ENCODE data around the gene INTS1. TPM values are rescaled to one million over a fixed set of nuclear protein-coding genes. Genes with fewer than 3 reads are reported as not detected.

The INTS1 gene
- total and polyA plus RNA-seq, 7 donors, result 16.2 to 78.3 (median 22.9) TPM

DNA sequence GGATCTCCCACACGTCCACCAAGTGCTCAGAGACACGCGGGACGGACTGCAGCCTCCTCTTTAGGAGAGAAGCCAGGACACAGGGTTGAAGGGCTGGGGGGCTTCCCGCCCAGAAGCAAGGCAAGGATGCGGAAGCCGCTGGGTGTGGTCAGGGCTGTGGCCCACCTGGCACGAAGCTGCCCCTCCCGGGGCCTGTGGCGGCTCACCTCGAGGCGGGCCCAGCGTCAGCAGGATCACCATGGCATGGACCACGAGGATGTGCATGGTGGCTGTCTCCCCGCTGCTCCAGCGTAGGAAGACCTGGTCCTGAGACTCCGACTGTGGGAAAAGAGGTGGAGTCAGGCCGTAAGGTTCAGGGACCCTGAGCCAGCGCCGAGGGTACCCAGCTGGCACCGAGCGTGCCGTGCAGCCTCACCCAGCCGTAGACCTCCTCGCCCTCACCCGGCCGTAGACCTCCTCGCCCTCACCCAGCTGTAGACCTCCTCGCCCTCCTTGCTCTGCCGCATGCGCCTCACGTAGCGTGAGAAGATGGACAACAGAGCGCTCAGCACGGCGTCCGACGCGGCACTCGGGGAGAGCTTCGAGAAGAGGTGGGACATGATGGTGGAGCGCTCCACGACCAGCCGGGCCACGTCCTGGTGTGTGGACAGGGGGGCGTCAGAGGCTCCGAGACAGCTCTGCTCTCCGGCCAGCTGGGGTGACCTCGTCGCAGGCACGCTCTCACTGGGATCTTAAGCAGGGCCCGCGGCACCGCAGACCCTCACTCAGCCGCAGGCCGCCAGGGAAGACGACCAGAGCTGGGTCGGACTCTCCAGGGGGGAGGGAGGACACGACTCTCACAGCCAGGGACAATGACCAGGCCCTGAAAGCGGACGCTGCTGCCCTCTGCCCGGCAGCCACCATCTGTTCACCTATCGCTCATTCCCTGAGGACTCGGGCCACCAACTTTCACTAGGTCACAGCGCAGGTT, 20.4 kb downstream of the INTS1 start:
- WGBS, 2 donors, result 94 to 95% methylated on average over 65 of the region's 65 CpGs
- Histone ChIP-seq H3K9me3 (no peaks in the 10 kb centered on the region), H3K27me3 (no peaks in the 10 kb centered on the region), H3K27ac (no peak overlapping the region), H3K4me3 (no peak overlapping the region), H3K36me3 (peaks cover 42 to 100% (median 73%) of the 10 kb centered on the region in 4 donors), H3K4me1 (no peaks in the 10 kb centered on the region)
- TF ChIP-seq POLR2A (IDR thresholded peaks at IDR 0.05), result no peak
- TF ChIP-seq POLR2AphosphoS5 (IDR thresholded peaks at IDR 0.05), result no peak
- no peak for TF ChIP-seq EP300 (IDR thresholded peaks at IDR 0.05)
- TF ChIP-seq, protein P1, sequence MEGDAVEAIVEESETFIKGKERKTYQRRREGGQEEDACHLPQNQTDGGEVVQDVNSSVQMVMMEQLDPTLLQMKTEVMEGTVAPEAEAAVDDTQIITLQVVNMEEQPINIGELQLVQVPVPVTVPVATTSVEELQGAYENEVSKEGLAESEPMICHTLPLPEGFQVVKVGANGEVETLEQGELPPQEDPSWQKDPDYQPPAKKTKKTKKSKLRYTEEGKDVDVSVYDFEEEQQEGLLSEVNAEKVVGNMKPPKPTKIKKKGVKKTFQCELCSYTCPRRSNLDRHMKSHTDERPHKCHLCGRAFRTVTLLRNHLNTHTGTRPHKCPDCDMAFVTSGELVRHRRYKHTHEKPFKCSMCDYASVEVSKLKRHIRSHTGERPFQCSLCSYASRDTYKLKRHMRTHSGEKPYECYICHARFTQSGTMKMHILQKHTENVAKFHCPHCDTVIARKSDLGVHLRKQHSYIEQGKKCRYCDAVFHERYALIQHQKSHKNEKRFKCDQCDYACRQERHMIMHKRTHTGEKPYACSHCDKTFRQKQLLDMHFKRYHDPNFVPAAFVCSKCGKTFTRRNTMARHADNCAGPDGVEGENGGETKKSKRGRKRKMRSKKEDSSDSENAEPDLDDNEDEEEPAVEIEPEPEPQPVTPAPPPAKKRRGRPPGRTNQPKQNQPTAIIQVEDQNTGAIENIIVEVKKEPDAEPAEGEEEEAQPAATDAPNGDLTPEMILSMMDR (IDR thresholded peaks at IDR 0.05), result no peak
- DNase-seq, result no peak
- intact Hi-C loops (cut with DNase I), result no loop called here

GRCh38 chr7:1483079-1483478, 21.1 kb downstream of the INTS1 start:
- intact Hi-C loops (cut with DNase I), result no loop called here

GRCh38 chr7:1481300-1481699, 22.9 kb downstream of the INTS1 start:
- no peak overlapping the region for H3K27ac ChIP-seq
- 92 to 94% methylated on average over 20 of the region's 20 CpGs for WGBS, 2 donors
- peaks cover 23 to 100% (median 68%) of the 10 kb centered on the region in 4 donors for H3K36me3 ChIP-seq
- intact Hi-C loops (cut with DNase I), result no loop called here
- H3K27me3 ChIP-seq, result no peaks in the 10 kb centered on the region
- no peak for DNase-seq
- H3K4me3 ChIP-seq, result no peak overlapping the region
- H3K4me1 ChIP-seq, result no peaks in the 10 kb centered on the region
- TF ChIP-seq POLR2AphosphoS5 (IDR thresholded peaks at IDR 0.05) (no peak), POLR2A (IDR thresholded peaks at IDR 0.05) (no peak), EP300 (IDR thresholded peaks at IDR 0.05) (no peak)
- TF ChIP-seq, protein P1 (IDR thresholded peaks at IDR 0.05), result no peak
- no peaks in the 10 kb centered on the region for H3K9me3 ChIP-seq

More at GRCh38 chr7:1483079-1483478, 21.1 kb downstream of the INTS1 start:
- Histone ChIP-seq H3K27me3 (no peaks in the 10 kb centered on the region), H3K36me3 (peaks cover 34 to 100% (median 77%) of the 10 kb centered on the region in 4 donors), H3K4me1 (no peaks in the 10 kb centered on the region), H3K4me3 (no peak overlapping the region), H3K27ac (no peak overlapping the region), H3K9me3 (no peaks in the 10 kb centered on the region)
- no peak for DNase-seq
- TF ChIP-seq POLR2AphosphoS5 (IDR thresholded peaks at IDR 0.05) (no peak), POLR2A (IDR thresholded peaks at IDR 0.05) (no peak), EP300 (IDR thresholded peaks at IDR 0.05) (no peak)
- TF ChIP-seq, protein P1 (IDR thresholded peaks at IDR 0.05), result no peak
- WGBS, 2 donors, result 89 to 92% methylated on average over 22 of the region's 22 CpGs

DNA sequence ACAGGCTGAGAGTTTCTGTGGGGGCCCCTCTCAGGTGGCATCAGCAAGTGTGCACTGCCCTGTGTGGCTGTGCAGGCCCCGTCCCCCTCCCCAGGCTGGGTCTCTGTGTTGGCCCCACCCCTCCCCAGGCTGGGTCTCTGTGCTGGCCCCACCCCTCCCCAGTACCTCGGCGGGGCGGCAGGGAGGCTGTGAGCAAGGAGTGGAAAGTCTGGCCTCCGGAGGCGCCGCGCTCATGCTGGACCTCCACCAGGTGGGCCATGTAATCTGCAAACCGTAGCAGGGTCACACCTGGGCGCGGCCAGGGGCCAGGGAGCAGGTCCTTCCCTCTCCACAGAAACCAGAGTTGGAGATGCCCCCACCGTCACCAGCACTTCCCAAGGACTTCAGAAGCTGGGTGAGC, 23.5 kb downstream of the INTS1 start:
- intact Hi-C loops (cut with DNase I), result no loop called here
- WGBS, 2 donors, result 87 to 92% methylated on average over 12 of the region's 12 CpGs
- H3K36me3 ChIP-seq, result peaks cover 23 to 100% (median 67%) of the 10 kb centered on the region in 4 donors
- H3K4me1 ChIP-seq, result no peaks in the 10 kb centered on the region
- H3K27me3 ChIP-seq, result no peaks in the 10 kb centered on the region
- DNase-seq, result no peak
- no peaks in the 10 kb centered on the region for H3K9me3 ChIP-seq
- H3K4me3 ChIP-seq, result no peak overlapping the region
- no peak overlapping the region for H3K27ac ChIP-seq
- no peak for TF ChIP-seq EP300 (IDR thresholded peaks at IDR 0.05)
- no peak for TF ChIP-seq POLR2A (IDR thresholded peaks at IDR 0.05)
- TF ChIP-seq, protein P1 (IDR thresholded peaks at IDR 0.05), result no peak
- TF ChIP-seq POLR2AphosphoS5 (IDR thresholded peaks at IDR 0.05), result no peak

All from sigmoid colon (tissue), 7 donors.